HEK293 (cell line): ENCODE measurements around the gene TAOK3.

Source experiments
- CTCF ChIA-PET: fragments of 350-600 bp; formaldehyde crosslinking; extraction: SDS; loops from one replicate; lab custom pipeline; 2021; ENCODE audit warnings: antibody characterized with exemption; lab: Yijun Ruan, JAX
- POLR2A ChIA-PET: fragments of 300-600 bp; formaldehyde crosslinking; extraction: SDS; loops from one replicate; lab custom pipeline; 2020; ENCODE audit warnings: antibody characterized with exemption, inconsistent platforms; lab: Yijun Ruan, JAX
- H3K27ac ChIP-seq: fragments of 200-500 bp; sonication (Bioruptor generic); 2 replicates; pipeline ENCODE4 v1.5.1; 2014; ENCODE audit warnings: low read depth, low read length, control low read depth, inconsistent platforms; ENCODE audit errors: extremely low read depth
- H3K36me3 ChIP-seq, 2 experiments: fragments of 200-500 bp in 1 of 2; sonication (Bioruptor generic) in 1 of 2; 1 replicate in 1 of 2; 2 replicates in 1 of 2; pipeline ENCODE4 v1.5.1; 2014 to 2017; ENCODE audit warnings: inconsistent platforms in 2 of 2, low read length in 2 of 2; ENCODE audit not compliant: control insufficient read depth in 2 of 2, insufficient read depth in 1 of 2
- H3K4me1 ChIP-seq: fragments of 200-500 bp; sonication (Bioruptor generic); 2 replicates; pipeline ENCODE4 v1.5.1; 2014; ENCODE audit warnings: mild to moderate bottlenecking, low read length, inconsistent platforms; ENCODE audit not compliant: control insufficient read depth, insufficient read depth
- H3K4me3 ChIP-seq: 2 replicates; pipeline ENCODE4 v1.5.1; 2011; ENCODE audit warnings: low read depth, mild to moderate bottlenecking, control low read depth, low read length, moderate library complexity
- H3K9me3 ChIP-seq: fragments of 200-500 bp; sonication (Bioruptor generic); 2 replicates; pipeline ENCODE4 v1.5.1; 2014; ENCODE audit warnings: low read depth, low read length, inconsistent platforms; ENCODE audit not compliant: control insufficient read depth, insufficient read depth
- GLI4 ChIP-seq: fragments of 450-650 bp; formaldehyde crosslinking; IDR thresholded peaks from 2 replicates; pipeline ENCODE4 v1.5.1; 2016; ENCODE audit warnings: missing biosample characterization, missing genetic modification characterization
- SP3 ChIP-seq: fragments of 450-650 bp; formaldehyde crosslinking; IDR thresholded peaks from 2 replicates; pipeline ENCODE4 v1.5.1; 2016; ENCODE audit warnings: missing biosample characterization, missing genetic modification characterization
- YY1 ChIP-seq: fragments of 450-650 bp; formaldehyde crosslinking; IDR thresholded peaks from 2 replicates; pipeline ENCODE4 v1.5.1; 2018; ENCODE audit warnings: missing biosample characterization, missing genetic modification characterization
- ZBTB48 ChIP-seq: fragments of 450-650 bp; formaldehyde crosslinking; IDR thresholded peaks from 2 replicates; pipeline ENCODE4 v1.5.1; 2016; ENCODE audit warnings: missing biosample characterization, missing genetic modification characterization
- ZFHX2 ChIP-seq: fragments of 450-650 bp; formaldehyde crosslinking; conservative IDR thresholded peaks from 2 replicates; pipeline ENCODE4 v1.5.1; 2016; ENCODE audit warnings: missing biosample characterization, missing genetic modification characterization
- ZNF529 ChIP-seq: fragments of 450-650 bp; formaldehyde crosslinking; IDR thresholded peaks from 2 replicates; pipeline ENCODE4 v1.5.1; 2017; ENCODE audit warnings: missing genetic modification characterization, missing biosample characterization; ENCODE audit not compliant: insufficient replicate concordance
- ZNF558 ChIP-seq: fragments of 450-650 bp; formaldehyde crosslinking; IDR thresholded peaks from 2 replicates; pipeline ENCODE4 v1.5.1; 2016; ENCODE audit warnings: missing biosample characterization, missing genetic modification characterization
- ZNF654 ChIP-seq: fragments of 450-650 bp; formaldehyde crosslinking; IDR thresholded peaks from 2 replicates; pipeline ENCODE4 v1.5.1; 2016; ENCODE audit warnings: low read depth, missing biosample characterization, missing genetic modification characterization
- ZNF785 ChIP-seq: fragments of 450-650 bp; formaldehyde crosslinking; IDR thresholded peaks from 2 replicates; pipeline ENCODE4 v1.5.1; 2016; ENCODE audit warnings: missing biosample characterization, missing genetic modification characterization
- ZNF830 ChIP-seq: fragments of 450-650 bp; IDR thresholded peaks from 2 replicates; pipeline ENCODE4 v1.5.0; 2018; ENCODE audit warnings: missing biosample characterization, missing genetic modification characterization, low read depth, mild to moderate bottlenecking, moderate library complexity
- ZNF843 ChIP-seq: fragments of 450-650 bp; formaldehyde crosslinking; IDR thresholded peaks from 2 replicates; pipeline ENCODE4 v1.5.1; 2016; ENCODE audit warnings: missing biosample characterization, missing genetic modification characterization
- TF ChIP-seq, protein P1 (sequence below): fragments of 450-650 bp; formaldehyde crosslinking; IDR thresholded peaks from 2 replicates; pipeline ENCODE4 v1.5.1; 2016; ENCODE audit warnings: missing biosample characterization, missing genetic modification characterization
- TF ChIP-seq, protein P2 (sequence below): fragments of 450-650 bp; formaldehyde crosslinking; conservative IDR thresholded peaks from 2 replicates; pipeline ENCODE4 v1.5.1; 2016; ENCODE audit warnings: low read depth, missing biosample characterization, missing genetic modification characterization
- TF ChIP-seq, protein P3 (sequence below): fragments of 450-650 bp; formaldehyde crosslinking; conservative IDR thresholded peaks from 2 replicates; pipeline ENCODE4 v1.5.1; 2016; ENCODE audit warnings: low read depth, missing biosample characterization, missing genetic modification characterization
- TF ChIP-seq, protein P4 (sequence below): fragments of 450-650 bp; formaldehyde crosslinking; IDR thresholded peaks from 2 replicates; pipeline ENCODE4 v1.5.1; 2016; ENCODE audit warnings: missing biosample characterization, missing genetic modification characterization
- TF ChIP-seq, protein P5 (sequence below): fragments of 450-650 bp; formaldehyde crosslinking; IDR thresholded peaks from 2 replicates; pipeline ENCODE4 v1.5.1; 2017; ENCODE audit warnings: missing biosample characterization, missing genetic modification characterization

TAOK3 gene

GRCh38 chr12:118376089-118377020 is 3.6 kb upstream of the TAOK3 start, which contains the start of gene SUDS3:
TSS of gene SUDS3 (plus strand) at chr12:118376555. CDS start at chr12:118376692, 137 bp downstream.
- POLR2A ChIA-PET: interaction anchor here (0.8 to 2.0 kb wide), 8 partner anchors 9 to 255 kb away, joined by 3 to 12 read pairs (median 6); partner anchors contain the start of gene PEBP1
- no peaks in the 10 kb centered on the region for H3K9me3 ChIP-seq
- TF ChIP-seq ZNF843 (tag by site-specific recombination) (peak; percentile 77), GLI4 (tag by site-specific recombination) (no peak; the same call in 1 of the 2 replicates), SP3 (tag by site-specific recombination) (peak; percentile 91), ZNF558 (tag by site-specific recombination) (peak; percentile 65; the same call in 1 of the 2 replicates), ZNF785 (tag by site-specific recombination) (peak; percentile 45; the same call in 1 of the 2 replicates), ZNF529 (tag by site-specific recombination) (no peak), YY1 (tag by site-specific recombination) (peak; percentile 83), ZNF830 (tag by site-specific recombination) (no peak), ZNF654 (tag by site-specific recombination) (peak; percentile 78), ZBTB48 (tag by site-specific recombination) (peak; percentile 87), ZFHX2 (tag by site-specific recombination) (peak; percentile 63; the same call in 1 of the 2 replicates)
- TF ChIP-seq, protein P1, sequence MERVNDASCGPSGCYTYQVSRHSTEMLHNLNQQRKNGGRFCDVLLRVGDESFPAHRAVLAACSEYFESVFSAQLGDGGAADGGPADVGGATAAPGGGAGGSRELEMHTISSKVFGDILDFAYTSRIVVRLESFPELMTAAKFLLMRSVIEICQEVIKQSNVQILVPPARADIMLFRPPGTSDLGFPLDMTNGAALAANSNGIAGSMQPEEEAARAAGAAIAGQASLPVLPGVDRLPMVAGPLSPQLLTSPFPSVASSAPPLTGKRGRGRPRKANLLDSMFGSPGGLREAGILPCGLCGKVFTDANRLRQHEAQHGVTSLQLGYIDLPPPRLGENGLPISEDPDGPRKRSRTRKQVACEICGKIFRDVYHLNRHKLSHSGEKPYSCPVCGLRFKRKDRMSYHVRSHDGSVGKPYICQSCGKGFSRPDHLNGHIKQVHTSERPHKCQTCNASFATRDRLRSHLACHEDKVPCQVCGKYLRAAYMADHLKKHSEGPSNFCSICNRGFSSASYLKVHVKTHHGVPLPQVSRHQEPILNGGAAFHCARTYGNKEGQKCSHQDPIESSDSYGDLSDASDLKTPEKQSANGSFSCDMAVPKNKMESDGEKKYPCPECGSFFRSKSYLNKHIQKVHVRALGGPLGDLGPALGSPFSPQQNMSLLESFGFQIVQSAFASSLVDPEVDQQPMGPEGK (tag by site-specific recombination): peak; percentile 86
- TF ChIP-seq, protein P2, sequence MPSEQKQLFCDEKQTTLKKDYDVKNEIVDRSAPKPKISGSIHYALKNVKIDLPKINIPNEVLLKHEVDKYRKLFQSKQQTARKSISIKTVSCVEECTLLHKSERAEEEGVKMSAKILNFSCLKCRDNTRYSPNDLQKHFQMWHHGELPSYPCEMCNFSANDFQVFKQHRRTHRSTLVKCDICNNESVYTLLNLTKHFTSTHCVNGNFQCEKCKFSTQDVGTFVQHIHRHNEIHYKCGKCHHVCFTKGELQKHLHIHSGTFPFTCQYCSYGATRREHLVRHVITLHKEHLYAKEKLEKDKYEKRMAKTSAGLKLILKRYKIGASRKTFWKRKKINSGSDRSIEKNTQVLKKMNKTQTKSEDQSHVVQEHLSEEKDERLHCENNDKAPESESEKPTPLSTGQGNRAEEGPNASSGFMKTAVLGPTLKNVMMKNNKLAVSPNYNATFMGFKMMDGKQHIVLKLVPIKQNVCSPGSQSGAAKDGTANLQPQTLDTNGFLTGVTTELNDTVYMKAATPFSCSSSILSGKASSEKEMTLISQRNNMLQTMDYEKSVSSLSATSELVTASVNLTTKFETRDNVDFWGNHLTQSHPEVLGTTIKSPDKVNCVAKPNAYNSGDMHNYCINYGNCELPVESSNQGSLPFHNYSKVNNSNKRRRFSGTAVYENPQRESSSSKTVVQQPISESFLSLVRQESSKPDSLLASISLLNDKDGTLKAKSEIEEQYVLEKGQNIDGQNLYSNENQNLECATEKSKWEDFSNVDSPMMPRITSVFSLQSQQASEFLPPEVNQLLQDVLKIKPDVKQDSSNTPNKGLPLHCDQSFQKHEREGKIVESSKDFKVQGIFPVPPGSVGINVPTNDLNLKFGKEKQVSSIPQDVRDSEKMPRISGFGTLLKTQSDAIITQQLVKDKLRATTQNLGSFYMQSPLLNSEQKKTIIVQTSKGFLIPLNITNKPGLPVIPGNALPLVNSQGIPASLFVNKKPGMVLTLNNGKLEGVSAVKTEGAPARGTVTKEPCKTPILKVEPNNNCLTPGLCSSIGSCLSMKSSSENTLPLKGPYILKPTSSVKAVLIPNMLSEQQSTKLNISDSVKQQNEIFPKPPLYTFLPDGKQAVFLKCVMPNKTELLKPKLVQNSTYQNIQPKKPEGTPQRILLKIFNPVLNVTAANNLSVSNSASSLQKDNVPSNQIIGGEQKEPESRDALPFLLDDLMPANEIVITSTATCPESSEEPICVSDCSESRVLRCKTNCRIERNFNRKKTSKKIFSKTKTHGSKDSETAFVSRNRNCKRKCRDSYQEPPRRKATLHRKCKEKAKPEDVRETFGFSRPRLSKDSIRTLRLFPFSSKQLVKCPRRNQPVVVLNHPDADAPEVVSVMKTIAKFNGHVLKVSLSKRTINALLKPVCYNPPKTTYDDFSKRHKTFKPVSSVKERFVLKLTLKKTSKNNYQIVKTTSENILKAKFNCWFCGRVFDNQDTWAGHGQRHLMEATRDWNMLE (tag by site-specific recombination): peak; percentile 87
- TF ChIP-seq, protein P3, sequence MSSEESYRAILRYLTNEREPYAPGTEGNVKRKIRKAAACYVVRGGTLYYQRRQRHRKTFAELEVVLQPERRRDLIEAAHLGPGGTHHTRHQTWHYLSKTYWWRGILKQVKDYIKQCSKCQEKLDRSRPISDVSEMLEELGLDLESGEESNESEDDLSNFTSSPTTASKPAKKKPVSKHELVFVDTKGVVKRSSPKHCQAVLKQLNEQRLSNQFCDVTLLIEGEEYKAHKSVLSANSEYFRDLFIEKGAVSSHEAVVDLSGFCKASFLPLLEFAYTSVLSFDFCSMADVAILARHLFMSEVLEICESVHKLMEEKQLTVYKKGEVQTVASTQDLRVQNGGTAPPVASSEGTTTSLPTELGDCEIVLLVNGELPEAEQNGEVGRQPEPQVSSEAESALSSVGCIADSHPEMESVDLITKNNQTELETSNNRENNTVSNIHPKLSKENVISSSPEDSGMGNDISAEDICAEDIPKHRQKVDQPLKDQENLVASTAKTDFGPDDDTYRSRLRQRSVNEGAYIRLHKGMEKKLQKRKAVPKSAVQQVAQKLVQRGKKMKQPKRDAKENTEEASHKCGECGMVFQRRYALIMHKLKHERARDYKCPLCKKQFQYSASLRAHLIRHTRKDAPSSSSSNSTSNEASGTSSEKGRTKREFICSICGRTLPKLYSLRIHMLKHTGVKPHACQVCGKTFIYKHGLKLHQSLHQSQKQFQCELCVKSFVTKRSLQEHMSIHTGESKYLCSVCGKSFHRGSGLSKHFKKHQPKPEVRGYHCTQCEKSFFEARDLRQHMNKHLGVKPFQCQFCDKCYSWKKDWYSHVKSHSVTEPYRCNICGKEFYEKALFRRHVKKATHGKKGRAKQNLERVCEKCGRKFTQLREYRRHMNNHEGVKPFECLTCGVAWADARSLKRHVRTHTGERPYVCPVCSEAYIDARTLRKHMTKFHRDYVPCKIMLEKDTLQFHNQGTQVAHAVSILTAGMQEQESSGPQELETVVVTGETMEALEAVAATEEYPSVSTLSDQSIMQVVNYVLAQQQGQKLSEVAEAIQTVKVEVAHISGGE (tag by site-specific recombination): peak; percentile 65
- TF ChIP-seq, protein P4, sequence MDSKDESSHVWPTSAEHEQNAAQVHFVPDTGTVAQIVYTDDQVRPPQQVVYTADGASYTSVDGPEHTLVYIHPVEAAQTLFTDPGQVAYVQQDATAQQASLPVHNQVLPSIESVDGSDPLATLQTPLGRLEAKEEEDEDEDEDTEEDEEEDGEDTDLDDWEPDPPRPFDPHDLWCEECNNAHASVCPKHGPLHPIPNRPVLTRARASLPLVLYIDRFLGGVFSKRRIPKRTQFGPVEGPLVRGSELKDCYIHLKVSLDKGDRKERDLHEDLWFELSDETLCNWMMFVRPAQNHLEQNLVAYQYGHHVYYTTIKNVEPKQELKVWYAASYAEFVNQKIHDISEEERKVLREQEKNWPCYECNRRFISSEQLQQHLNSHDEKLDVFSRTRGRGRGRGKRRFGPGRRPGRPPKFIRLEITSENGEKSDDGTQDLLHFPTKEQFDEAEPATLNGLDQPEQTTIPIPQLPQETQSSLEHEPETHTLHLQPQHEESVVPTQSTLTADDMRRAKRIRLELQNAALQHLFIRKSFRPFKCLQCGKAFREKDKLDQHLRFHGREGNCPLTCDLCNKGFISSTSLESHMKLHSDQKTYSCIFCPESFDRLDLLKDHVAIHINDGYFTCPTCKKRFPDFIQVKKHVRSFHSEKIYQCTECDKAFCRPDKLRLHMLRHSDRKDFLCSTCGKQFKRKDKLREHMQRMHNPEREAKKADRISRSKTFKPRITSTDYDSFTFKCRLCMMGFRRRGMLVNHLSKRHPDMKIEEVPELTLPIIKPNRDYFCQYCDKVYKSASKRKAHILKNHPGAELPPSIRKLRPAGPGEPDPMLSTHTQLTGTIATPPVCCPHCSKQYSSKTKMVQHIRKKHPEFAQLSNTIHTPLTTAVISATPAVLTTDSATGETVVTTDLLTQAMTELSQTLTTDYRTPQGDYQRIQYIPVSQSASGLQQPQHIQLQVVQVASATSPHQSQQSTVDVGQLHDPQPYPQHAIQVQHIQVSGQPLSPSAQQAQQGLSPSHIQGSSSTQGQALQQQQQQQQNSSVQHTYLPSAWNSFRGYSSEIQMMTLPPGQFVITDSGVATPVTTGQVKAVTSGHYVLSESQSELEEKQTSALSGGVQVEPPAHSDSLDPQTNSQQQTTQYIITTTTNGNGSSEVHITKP (tag by site-specific recombination): peak; percentile 26
- TF ChIP-seq, protein P5, sequence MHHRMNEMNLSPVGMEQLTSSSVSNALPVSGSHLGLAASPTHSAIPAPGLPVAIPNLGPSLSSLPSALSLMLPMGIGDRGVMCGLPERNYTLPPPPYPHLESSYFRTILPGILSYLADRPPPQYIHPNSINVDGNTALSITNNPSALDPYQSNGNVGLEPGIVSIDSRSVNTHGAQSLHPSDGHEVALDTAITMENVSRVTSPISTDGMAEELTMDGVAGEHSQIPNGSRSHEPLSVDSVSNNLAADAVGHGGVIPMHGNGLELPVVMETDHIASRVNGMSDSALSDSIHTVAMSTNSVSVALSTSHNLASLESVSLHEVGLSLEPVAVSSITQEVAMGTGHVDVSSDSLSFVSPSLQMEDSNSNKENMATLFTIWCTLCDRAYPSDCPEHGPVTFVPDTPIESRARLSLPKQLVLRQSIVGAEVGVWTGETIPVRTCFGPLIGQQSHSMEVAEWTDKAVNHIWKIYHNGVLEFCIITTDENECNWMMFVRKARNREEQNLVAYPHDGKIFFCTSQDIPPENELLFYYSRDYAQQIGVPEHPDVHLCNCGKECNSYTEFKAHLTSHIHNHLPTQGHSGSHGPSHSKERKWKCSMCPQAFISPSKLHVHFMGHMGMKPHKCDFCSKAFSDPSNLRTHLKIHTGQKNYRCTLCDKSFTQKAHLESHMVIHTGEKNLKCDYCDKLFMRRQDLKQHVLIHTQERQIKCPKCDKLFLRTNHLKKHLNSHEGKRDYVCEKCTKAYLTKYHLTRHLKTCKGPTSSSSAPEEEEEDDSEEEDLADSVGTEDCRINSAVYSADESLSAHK (tag by site-specific recombination): peak; percentile 62; the same call in 1 of the 2 replicates

More at GRCh38 chr12:118376089-118377020, 3.6 kb upstream of the TAOK3 start, which contains the start of gene SUDS3:
- CTCF ChIA-PET: interaction anchor here (0.6 to 6.9 kb wide), 45 partner anchors 10 to 1579 kb away, joined by 3 to 125 read pairs (median 4); no protein-coding TSS in a partner anchor
- Histone ChIP-seq H3K36me3 (peaks cover 12 to 23% of the 10 kb centered on the region in 2 experiments), H3K4me3 (peak within 1 kb of the TSS; percentile 91), H3K27ac (peak within 1 kb of the TSS; percentile 91), H3K4me1 (peaks cover 4% of the 10 kb centered on the region; the same call in 1 of the 2 replicates)
